HUES64 (cell line): ENCODE results near the gene TLL2.

Experiments
- H3K27ac ChIP-seq: 2 replicates; pipeline ENCODE4 v1.7.0; 2013; ENCODE audit warnings: low read depth, low read length, inconsistent platforms
- H3K27me3 ChIP-seq: 2 replicates; pipeline ENCODE4 v1.6.1; 2013; ENCODE audit warnings: mild to moderate bottlenecking, low read length; ENCODE audit not compliant: insufficient read depth
- H3K36me3 ChIP-seq: 2 replicates; pipeline ENCODE4 v1.6.1; 2013; ENCODE audit warnings: mild to moderate bottlenecking, low read length; ENCODE audit not compliant: insufficient read depth
- H3K4me1 ChIP-seq: 2 replicates; pipeline ENCODE4 v1.6.1; 2013; ENCODE audit warnings: mild to moderate bottlenecking, low read length, moderate library complexity; ENCODE audit not compliant: insufficient read depth
- H3K4me3 ChIP-seq: 2 replicates; pipeline ENCODE4 v1.5.1; 2013; ENCODE audit warnings: mild to moderate bottlenecking, low read length, moderate library complexity
- H3K9ac ChIP-seq: 2 replicates; pipeline ENCODE4 v1.6.1; 2013; ENCODE audit warnings: mild to moderate bottlenecking, low read depth, low read length
- H3K9me3 ChIP-seq: 2 replicates; pipeline ENCODE4 v1.6.1; 2013; ENCODE audit warnings: low read depth, low read length; ENCODE audit not compliant: insufficient read depth
- WGBS: fragments of 150-250, 120-280 bp; methylation state at CpG from one replicate; pipeline ENCODE4 v1.1.7; 2013; ENCODE audit warnings: missing lambda C conversion rate; 5-methylcytosine and 5-hydroxymethylcytosine counted together

TLL2 gene

GRCh38 chr10:96327462-96327861, 186.3 kb downstream of the TLL2 start:
- WGBS, result 93% methylated on average over 7 of the region's 7 CpGs
- Histone ChIP-seq H3K9ac (no peak overlapping the region), H3K4me1 (no peaks in the 10 kb centered on the region), H3K27ac (no peak overlapping the region), H3K9me3 (no peaks in the 10 kb centered on the region), H3K27me3 (no peaks in the 10 kb centered on the region), H3K4me3 (no peak overlapping the region), H3K36me3 (no peaks in the 10 kb centered on the region)

DNA sequence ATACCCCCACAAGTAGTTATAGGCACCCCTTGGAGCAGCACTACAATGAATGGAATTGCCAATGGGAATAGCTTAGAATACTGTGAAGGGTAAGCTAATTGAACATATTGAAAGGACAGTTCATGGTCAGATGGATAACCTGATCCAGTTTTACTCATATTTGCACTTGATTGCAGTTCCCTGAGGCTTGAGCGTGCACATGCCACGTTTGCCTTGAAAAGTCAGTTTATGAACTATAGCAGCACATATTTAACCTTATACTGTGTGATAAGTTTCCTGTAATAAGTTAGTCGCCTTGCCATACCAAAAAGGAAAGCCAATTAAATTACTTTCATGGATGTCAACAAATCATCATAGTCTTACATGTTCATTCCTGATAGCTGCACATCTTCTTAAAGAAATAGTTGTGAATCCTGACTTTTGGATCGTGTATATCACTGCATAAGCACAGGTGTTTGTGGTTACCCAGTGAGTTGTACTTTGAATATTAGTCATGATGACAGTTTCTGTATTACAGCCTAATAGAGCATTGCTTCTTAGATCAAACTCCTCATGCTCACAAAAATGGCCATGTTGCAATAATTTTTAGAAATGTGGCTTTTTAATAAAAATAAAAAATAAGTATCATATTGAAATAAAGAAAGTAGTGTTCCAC, 187.9 kb downstream of the TLL2 start:
- no peaks in the 10 kb centered on the region for H3K9me3 ChIP-seq
- H3K36me3 ChIP-seq, result no peaks in the 10 kb centered on the region
- H3K4me1 ChIP-seq, result no peaks in the 10 kb centered on the region
- no peak overlapping the region for H3K9ac ChIP-seq
- H3K27me3 ChIP-seq, result no peaks in the 10 kb centered on the region
- no peak overlapping the region for H3K4me3 ChIP-seq
- 90% methylated on average over 4 of the region's 4 CpGs for WGBS
- no peak overlapping the region for H3K27ac ChIP-seq

DNA sequence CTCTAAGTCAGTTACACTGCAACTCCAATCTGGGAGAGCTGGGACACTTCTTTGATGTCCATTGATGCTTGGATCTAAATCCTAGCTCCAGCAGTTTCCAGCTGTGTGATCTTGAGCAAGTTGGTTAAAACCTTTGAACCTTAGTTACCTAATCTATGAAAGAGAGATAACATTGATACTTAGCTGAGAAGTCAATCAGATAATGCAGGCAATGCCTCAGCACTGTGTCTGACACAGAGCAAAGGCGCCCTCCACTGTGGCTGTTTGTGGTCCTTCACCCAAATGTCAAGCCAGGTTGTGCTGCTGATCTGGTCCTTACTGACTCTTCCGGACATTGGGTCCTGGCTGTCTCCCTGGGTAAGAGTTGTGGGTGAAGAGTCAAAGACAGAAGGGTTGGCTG, 189.3 kb downstream of the TLL2 start:
- no peaks in the 10 kb centered on the region for H3K36me3 ChIP-seq
- H3K4me1 ChIP-seq, result peaks cover 7% of the 10 kb centered on the region; the same call in 1 of the 2 replicates
- H3K9ac ChIP-seq, result no peak overlapping the region
- no peaks in the 10 kb centered on the region for H3K9me3 ChIP-seq
- WGBS, result 87% methylated on average over 2 of the region's 2 CpGs
- no peak overlapping the region for H3K27ac ChIP-seq
- H3K4me3 ChIP-seq, result no peak overlapping the region
- H3K27me3 ChIP-seq, result no peaks in the 10 kb centered on the region

DNA sequence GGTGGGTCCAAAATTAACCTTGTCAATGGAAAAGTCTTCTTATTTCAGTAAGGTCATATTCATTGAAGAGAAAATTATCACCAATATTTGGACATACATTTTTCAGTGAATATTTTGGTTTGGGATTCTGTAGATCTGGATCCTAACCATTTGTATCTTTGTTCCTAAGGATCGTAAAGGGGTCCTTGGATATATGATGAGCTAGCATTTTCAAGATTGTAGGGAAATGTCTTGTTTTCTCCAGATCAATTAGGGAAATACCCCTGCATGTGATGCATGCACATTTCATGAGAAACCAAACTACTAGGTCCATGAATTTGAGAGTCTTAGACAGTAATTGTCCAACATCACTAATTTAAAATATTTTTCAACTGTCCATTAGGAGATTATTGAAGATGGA, 191.5 kb downstream of the TLL2 start:
- WGBS, result 90% methylated on average over 1 of the region's 1 CpG
- Histone ChIP-seq H3K4me3 (no peak overlapping the region), H3K4me1 (peaks cover 7% of the 10 kb centered on the region; the same call in 1 of the 2 replicates), H3K27ac (no peak overlapping the region), H3K9ac (no peak overlapping the region), H3K9me3 (no peaks in the 10 kb centered on the region), H3K27me3 (no peaks in the 10 kb centered on the region), H3K36me3 (no peaks in the 10 kb centered on the region)

- no peaks in the 10 kb centered on the region for H3K36me3 ChIP-seq
- WGBS, result 86% methylated on average over 5 of the region's 5 CpGs
- peaks cover 7% of the 10 kb centered on the region; the same call in 1 of the 2 replicates for H3K4me1 ChIP-seq
- H3K27me3 ChIP-seq, result no peaks in the 10 kb centered on the region
- no peak overlapping the region for H3K9ac ChIP-seq
- no peak overlapping the region for H3K27ac ChIP-seq
- no peaks in the 10 kb centered on the region for H3K9me3 ChIP-seq
- H3K4me3 ChIP-seq, result no peak overlapping the region
Observed at GRCh38 chr10:96321822-96322221, 191.9 kb downstream of the TLL2 start.

DNA sequence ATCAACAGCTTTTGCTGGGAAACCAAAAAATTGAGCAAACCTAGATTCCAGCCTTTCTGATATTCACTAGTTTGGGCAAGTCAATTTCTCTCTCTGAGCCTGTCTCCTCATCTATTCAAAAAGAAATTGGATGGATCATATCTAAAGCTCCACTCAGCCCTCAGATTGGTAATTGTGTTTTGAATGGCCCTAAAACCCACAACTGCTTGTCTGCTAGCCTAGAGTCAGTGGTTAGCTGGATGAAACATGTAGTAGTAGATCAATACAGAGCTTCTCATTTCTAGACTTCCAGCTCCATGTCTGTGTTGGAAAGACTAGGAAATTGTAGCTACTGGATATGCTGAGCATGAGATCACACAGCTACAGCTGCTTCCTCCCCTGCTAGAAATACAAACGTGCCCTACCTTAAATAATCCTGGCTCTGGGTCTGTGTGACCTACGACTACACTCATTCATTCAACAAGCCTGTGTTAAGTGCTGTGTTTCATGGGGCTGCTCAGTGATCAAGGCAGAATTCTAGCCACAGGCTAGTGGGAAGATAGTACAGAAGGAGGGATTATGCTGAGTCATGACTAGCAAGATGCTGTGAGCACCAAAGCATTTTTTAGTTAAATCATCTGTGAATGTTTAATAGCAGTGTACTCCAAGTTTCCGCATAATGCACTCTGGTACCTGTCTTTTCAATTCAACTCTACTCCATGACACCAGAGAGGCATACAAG, 193.8 kb downstream of the TLL2 start:
- H3K36me3 ChIP-seq, result no peaks in the 10 kb centered on the region
- H3K9ac ChIP-seq, result no peak overlapping the region
- H3K9me3 ChIP-seq, result no peaks in the 10 kb centered on the region
- H3K27ac ChIP-seq, result no peak overlapping the region
- WGBS, result 75% methylated on average over 3 of the region's 3 CpGs
- H3K4me3 ChIP-seq, result no peak overlapping the region
- no peaks in the 10 kb centered on the region for H3K27me3 ChIP-seq
- H3K4me1 ChIP-seq, result peaks cover 7% of the 10 kb centered on the region; the same call in 1 of the 2 replicates

- H3K27ac ChIP-seq, result no peak overlapping the region
- WGBS, result 86% methylated on average over 3 of the region's 4 CpGs
- H3K4me1 ChIP-seq, result peaks cover 13% of the 10 kb centered on the region
- no peaks in the 10 kb centered on the region for H3K36me3 ChIP-seq
- H3K9ac ChIP-seq, result no peak overlapping the region
- H3K27me3 ChIP-seq, result no peaks in the 10 kb centered on the region
- no peak overlapping the region for H3K4me3 ChIP-seq
- no peaks in the 10 kb centered on the region for H3K9me3 ChIP-seq
Observed at GRCh38 chr10:96317067-96317833, 196.5 kb downstream of the TLL2 start.
